GM12878 (cell line): ENCODE data around the gene SRRD. TPM values are rescaled to one million over a fixed set of nuclear protein-coding genes. Genes with fewer than 3 reads are reported as not detected.

Source experiments
- ELK1 ChIP-seq: IDR thresholded peaks from 2 replicates; pipeline ENCODE4 v1.6.1; 2012; ENCODE audit warnings: low read depth, low read length, improper control_type of control experiment
- HDAC2 ChIP-seq: fragments of 200-600 bp; sonication (generic); IDR thresholded peaks from 2 replicates; pipeline ENCODE4 v1.6.1; 2017
- KDM1A ChIP-seq: fragments of 200-600 bp; sonication (generic); IDR thresholded peaks from 2 replicates; pipeline ENCODE4 v1.6.1; 2016; ENCODE audit warnings: borderline replicate concordance
- POLR2AphosphoS2 ChIP-seq: IDR thresholded peaks from 2 replicates; pipeline ENCODE4 v1.6.1; 2011; ENCODE audit warnings: low read depth, mild to moderate bottlenecking, low read length, improper control_type of control experiment, moderate library complexity
- SP1 ChIP-seq: IDR thresholded peaks from one replicate; pipeline ENCODE4 v1.6.1; 2011; ENCODE audit warnings: low read depth, low read length
- SRF ChIP-seq, 2 experiments: IDR thresholded peaks; 2 replicates each; pipeline ENCODE4 v1.6.1; 2011; ENCODE audit warnings: low read depth in 2 of 2, low read length in 2 of 2, mild to moderate bottlenecking in 1 of 2, moderate library complexity in 1 of 2
- SUZ12 ChIP-seq: fragments of 200-600 bp; sonication (generic); IDR thresholded peaks from one replicate; pipeline ENCODE4 v1.6.1; 2018; ENCODE audit warnings: antibody characterized with exemption, mild to moderate bottlenecking; ENCODE audit not compliant: unreplicated experiment
- ZBTB33 ChIP-seq: fragments of 450-650 bp; IDR thresholded peaks from 2 replicates; pipeline ENCODE4 v1.6.1; 2017; ENCODE audit warnings: mild to moderate bottlenecking
- polyA plus RNA-seq, 11 experiments: library from polyadenylated mRNA; depleted of rRNA in 4 of 11; unstranded in 6 of 11; stranded (reverse) in 5 of 11; fragments of >200 nt; fragmentation: Nextera tagmentation in 4 of 11; fragmentation: Illumina TruSeq in 1 of 11; extraction: Ambion mirVana in 4 of 11; extraction: Trizol in 1 of 11; gene quantifications; 1 replicate in 1 of 11; 2 replicates in 10 of 11; pipeline versions ENCODE4 v1.2.1 to v1.2.3, GENCODE V29; 2011 to 2016; ENCODE audit warnings: inconsistent platforms in 2 of 11, missing spikeins in 2 of 11, low read depth in 1 of 11
- total RNA-seq, 4 experiments: library from RNA; depleted of rRNA in 3 of 4; stranded (reverse); fragments of >200 nt in 3 of 4; fragmentation: Illumina TruSeq in 1 of 4; extraction: Trizol in 1 of 4; gene quantifications; 2 replicates each; pipeline versions ENCODE4 v1.2.1 to v1.2.3, GENCODE V29; 2013 to 2021
- TF ChIP-seq, protein P1 (sequence below): fragments of 450-650 bp; formaldehyde crosslinking; IDR thresholded peaks from 2 replicates; pipeline ENCODE4 v1.5.0; 2022; ENCODE audit warnings: mild to moderate bottlenecking, missing genetic modification characterization
- TF ChIP-seq, protein P2 (sequence below): IDR thresholded peaks from 2 replicates; pipeline ENCODE4 v1.6.1; 2011; ENCODE audit warnings: low read depth, low read length, improper control_type of control experiment, borderline replicate concordance
- TF ChIP-seq, protein P3 (sequence below), 3 experiments: IDR thresholded peaks in 2 of 3; conservative IDR thresholded peaks in 1 of 3; 2 replicates each; pipeline ENCODE4 v1.5.1; 2011; ENCODE audit warnings: low read depth in 3 of 3, low read length in 3 of 3, mild to moderate bottlenecking in 3 of 3, control low read depth in 2 of 3, moderate library complexity in 2 of 3, inconsistent platforms in 1 of 3, mixed read lengths in 1 of 3; ENCODE audit not compliant: control insufficient read depth in 2 of 3, insufficient read depth in 1 of 3; ENCODE audit errors: extremely low read depth in 1 of 3
- TF ChIP-seq, protein P4 (sequence below): fragments of 450-650 bp; IDR thresholded peaks from 2 replicates; pipeline ENCODE4 v1.6.1; 2017; ENCODE audit warnings: mild to moderate bottlenecking, low read depth, inconsistent platforms; ENCODE audit not compliant: poor library complexity, severe bottlenecking

SRRD gene
- total and polyA plus RNA-seq, 10 of the 15 experiments (the other 5 are each of a cell fraction or from before 2014, with no cell fraction given): 4.1 to 50.6 (median 27.5) TPM

GRCh38 chr22:26483439-26484359 is at the start of gene SRRD, which contains the start of gene HPS4 (continued):
- no peak for TF ChIP-seq ZBTB33
- TF ChIP-seq, protein P1, sequence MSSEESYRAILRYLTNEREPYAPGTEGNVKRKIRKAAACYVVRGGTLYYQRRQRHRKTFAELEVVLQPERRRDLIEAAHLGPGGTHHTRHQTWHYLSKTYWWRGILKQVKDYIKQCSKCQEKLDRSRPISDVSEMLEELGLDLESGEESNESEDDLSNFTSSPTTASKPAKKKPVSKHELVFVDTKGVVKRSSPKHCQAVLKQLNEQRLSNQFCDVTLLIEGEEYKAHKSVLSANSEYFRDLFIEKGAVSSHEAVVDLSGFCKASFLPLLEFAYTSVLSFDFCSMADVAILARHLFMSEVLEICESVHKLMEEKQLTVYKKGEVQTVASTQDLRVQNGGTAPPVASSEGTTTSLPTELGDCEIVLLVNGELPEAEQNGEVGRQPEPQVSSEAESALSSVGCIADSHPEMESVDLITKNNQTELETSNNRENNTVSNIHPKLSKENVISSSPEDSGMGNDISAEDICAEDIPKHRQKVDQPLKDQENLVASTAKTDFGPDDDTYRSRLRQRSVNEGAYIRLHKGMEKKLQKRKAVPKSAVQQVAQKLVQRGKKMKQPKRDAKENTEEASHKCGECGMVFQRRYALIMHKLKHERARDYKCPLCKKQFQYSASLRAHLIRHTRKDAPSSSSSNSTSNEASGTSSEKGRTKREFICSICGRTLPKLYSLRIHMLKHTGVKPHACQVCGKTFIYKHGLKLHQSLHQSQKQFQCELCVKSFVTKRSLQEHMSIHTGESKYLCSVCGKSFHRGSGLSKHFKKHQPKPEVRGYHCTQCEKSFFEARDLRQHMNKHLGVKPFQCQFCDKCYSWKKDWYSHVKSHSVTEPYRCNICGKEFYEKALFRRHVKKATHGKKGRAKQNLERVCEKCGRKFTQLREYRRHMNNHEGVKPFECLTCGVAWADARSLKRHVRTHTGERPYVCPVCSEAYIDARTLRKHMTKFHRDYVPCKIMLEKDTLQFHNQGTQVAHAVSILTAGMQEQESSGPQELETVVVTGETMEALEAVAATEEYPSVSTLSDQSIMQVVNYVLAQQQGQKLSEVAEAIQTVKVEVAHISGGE: no peak
- TF ChIP-seq HDAC2: peak; percentile 83; the same call in 1 of the 2 replicates
- no peak for TF ChIP-seq ELK1
- peak; percentile 58 to 93 for TF ChIP-seq SRF (IDR thresholded peaks at IDR 0.05; ENCODE audit: low read depth in 2 of 2, low read length in 2 of 2)
- TF ChIP-seq, protein P2, sequence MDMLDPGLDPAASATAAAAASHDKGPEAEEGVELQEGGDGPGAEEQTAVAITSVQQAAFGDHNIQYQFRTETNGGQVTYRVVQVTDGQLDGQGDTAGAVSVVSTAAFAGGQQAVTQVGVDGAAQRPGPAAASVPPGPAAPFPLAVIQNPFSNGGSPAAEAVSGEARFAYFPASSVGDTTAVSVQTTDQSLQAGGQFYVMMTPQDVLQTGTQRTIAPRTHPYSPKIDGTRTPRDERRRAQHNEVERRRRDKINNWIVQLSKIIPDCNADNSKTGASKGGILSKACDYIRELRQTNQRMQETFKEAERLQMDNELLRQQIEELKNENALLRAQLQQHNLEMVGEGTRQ: peak; percentile 48
- TF ChIP-seq KDM1A: no peak; the same call in 1 of the 2 replicates
- peak; percentile 75 for TF ChIP-seq SP1
- TF ChIP-seq, protein P3, sequence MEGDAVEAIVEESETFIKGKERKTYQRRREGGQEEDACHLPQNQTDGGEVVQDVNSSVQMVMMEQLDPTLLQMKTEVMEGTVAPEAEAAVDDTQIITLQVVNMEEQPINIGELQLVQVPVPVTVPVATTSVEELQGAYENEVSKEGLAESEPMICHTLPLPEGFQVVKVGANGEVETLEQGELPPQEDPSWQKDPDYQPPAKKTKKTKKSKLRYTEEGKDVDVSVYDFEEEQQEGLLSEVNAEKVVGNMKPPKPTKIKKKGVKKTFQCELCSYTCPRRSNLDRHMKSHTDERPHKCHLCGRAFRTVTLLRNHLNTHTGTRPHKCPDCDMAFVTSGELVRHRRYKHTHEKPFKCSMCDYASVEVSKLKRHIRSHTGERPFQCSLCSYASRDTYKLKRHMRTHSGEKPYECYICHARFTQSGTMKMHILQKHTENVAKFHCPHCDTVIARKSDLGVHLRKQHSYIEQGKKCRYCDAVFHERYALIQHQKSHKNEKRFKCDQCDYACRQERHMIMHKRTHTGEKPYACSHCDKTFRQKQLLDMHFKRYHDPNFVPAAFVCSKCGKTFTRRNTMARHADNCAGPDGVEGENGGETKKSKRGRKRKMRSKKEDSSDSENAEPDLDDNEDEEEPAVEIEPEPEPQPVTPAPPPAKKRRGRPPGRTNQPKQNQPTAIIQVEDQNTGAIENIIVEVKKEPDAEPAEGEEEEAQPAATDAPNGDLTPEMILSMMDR (IDR thresholded peaks at IDR 0.05 in 2 of 3, conservative IDR thresholded peaks at IDR 0.05 in 1 of 3; ENCODE audit: control insufficient read depth in 2 of 3, extremely low read depth in 1 of 3, insufficient read depth in 1 of 3, low read depth in 3 of 3, low read length in 3 of 3): no peak
- TF ChIP-seq, protein P4, sequence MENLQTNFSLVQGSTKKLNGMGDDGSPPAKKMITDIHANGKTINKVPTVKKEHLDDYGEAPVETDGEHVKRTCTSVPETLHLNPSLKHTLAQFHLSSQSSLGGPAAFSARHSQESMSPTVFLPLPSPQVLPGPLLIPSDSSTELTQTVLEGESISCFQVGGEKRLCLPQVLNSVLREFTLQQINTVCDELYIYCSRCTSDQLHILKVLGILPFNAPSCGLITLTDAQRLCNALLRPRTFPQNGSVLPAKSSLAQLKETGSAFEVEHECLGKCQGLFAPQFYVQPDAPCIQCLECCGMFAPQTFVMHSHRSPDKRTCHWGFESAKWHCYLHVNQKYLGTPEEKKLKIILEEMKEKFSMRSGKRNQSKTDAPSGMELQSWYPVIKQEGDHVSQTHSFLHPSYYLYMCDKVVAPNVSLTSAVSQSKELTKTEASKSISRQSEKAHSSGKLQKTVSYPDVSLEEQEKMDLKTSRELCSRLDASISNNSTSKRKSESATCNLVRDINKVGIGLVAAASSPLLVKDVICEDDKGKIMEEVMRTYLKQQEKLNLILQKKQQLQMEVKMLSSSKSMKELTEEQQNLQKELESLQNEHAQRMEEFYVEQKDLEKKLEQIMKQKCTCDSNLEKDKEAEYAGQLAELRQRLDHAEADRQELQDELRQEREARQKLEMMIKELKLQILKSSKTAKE: no peak
- no peak for TF ChIP-seq SUZ12
- peak; percentile 73; the same call in 1 of the 2 replicates for TF ChIP-seq POLR2AphosphoS2
